Measurements from ENCODE around the gene TCHHL1.

DNA sequence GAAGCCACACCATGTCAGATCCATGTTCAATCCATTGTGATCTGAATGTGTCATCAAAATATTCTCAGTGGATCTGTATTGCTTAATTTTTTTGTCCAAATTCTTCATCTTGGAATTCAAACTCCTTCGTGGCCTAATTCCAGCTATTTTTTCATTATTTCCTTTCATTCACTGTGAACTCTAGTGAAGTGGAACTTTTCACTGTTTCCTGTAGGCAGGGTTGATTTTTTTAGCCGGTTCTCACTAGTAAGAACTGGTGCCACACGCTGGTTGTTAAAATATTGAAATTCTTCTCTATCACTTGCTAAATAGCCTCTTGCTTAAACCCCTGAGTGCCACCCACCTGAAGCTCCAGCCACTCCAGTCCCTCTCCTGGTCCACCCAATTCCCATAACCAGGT lies 44.5 kb downstream of the TCHHL1 start:
- TF ChIP-seq, protein P1, sequence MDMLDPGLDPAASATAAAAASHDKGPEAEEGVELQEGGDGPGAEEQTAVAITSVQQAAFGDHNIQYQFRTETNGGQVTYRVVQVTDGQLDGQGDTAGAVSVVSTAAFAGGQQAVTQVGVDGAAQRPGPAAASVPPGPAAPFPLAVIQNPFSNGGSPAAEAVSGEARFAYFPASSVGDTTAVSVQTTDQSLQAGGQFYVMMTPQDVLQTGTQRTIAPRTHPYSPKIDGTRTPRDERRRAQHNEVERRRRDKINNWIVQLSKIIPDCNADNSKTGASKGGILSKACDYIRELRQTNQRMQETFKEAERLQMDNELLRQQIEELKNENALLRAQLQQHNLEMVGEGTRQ (CRISPR knock-in tag; IDR thresholded peaks at IDR 0.05), result no peak
- TF ChIP-seq, protein P2, sequence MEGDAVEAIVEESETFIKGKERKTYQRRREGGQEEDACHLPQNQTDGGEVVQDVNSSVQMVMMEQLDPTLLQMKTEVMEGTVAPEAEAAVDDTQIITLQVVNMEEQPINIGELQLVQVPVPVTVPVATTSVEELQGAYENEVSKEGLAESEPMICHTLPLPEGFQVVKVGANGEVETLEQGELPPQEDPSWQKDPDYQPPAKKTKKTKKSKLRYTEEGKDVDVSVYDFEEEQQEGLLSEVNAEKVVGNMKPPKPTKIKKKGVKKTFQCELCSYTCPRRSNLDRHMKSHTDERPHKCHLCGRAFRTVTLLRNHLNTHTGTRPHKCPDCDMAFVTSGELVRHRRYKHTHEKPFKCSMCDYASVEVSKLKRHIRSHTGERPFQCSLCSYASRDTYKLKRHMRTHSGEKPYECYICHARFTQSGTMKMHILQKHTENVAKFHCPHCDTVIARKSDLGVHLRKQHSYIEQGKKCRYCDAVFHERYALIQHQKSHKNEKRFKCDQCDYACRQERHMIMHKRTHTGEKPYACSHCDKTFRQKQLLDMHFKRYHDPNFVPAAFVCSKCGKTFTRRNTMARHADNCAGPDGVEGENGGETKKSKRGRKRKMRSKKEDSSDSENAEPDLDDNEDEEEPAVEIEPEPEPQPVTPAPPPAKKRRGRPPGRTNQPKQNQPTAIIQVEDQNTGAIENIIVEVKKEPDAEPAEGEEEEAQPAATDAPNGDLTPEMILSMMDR (IDR thresholded peaks at IDR 0.05), result no peak

Data from WTC11 (cell line).